ENCODE results near the gene MAP3K14.

The MAP3K14 gene

GRCh38 chr17:45298546-45299285 lies 18.1 kb downstream of the MAP3K14 start:
- DNase-seq, result no peak

GRCh38 chr17:45296833-45297124 lies 20.0 kb downstream of the MAP3K14 start:
- DNase-seq, result no peak

GRCh38 chr17:45296003-45296832 lies 20.6 kb downstream of the MAP3K14 start:
- DNase-seq, result no peak

GRCh38 chr17:45294506-45294905 lies 22.3 kb downstream of the MAP3K14 start:
- DNase-seq, result no peak

GRCh38 chr17:45293413-45294211 lies 23.2 kb downstream of the MAP3K14 start:
- DNase-seq, result no peak

GRCh38 chr17:45292696-45293412 lies 24.0 kb downstream of the MAP3K14 start:
- DNase-seq, result no peak

GRCh38 chr17:45291171-45291805 lies 25.5 kb downstream of the MAP3K14 start:
- no peak for DNase-seq

- no peak for DNase-seq
These were observed 26.5 kb downstream of the MAP3K14 start for GRCh38 chr17:45290269-45290765.

GRCh38 chr17:45289301-45290268 lies 27.2 kb downstream of the MAP3K14 start:
- DNase-seq, result no peak

- DNase-seq, result no peak
These were observed 28.0 kb downstream of the MAP3K14 start for GRCh38 chr17:45288825-45289224.

- DNase-seq, result no peak
These were observed 29.0 kb downstream of the MAP3K14 start for GRCh38 chr17:45287526-45288500.

- no peak for DNase-seq
These were observed 30.5 kb downstream of the MAP3K14 start for GRCh38 chr17:45286286-45286685.

GRCh38 chr17:45284176-45285140 lies 32.4 kb downstream of the MAP3K14 start:
- DNase-seq, result no peak

GRCh38 chr17:45283711-45284110 lies 33.1 kb downstream of the MAP3K14 start:
- no peak for DNase-seq

- no peak for DNase-seq
These were observed 33.9 kb downstream of the MAP3K14 start for GRCh38 chr17:45282683-45283644.

- no peak for DNase-seq
These were observed 36.9 kb downstream of the MAP3K14 start for GRCh38 chr17:45279898-45280297.

GRCh38 chr17:45277992-45278391 lies 38.8 kb downstream of the MAP3K14 start:
- no peak for DNase-seq

All from NCI-H2081 treated with DMSO at 0.1 percent for 48 hours (cell line).